SK-N-SH treated with all-trans-retinoic acid at 6 μM for 48 hours (cell line): ENCODE results near the gene SH3PXD2A.

Experiments used
- BACH2 ChIP-seq: fragments of 250-450 bp; sonication (Bioruptor Pico); IDR thresholded peaks from 2 replicates; pipeline ENCODE4 v1.9.0; 2021; ENCODE audit warnings: mild to moderate bottlenecking, borderline replicate concordance
- ESRRG ChIP-seq: fragments of 250-450 bp; sonication (Bioruptor Pico); IDR thresholded peaks from 2 replicates; pipeline ENCODE4 v1.6.1; 2021; ENCODE audit warnings: mild to moderate bottlenecking
- GLIS3 ChIP-seq: fragments of 250-450 bp; sonication (Bioruptor Pico); IDR thresholded peaks from 2 replicates; pipeline ENCODE4 v1.5.0; 2020; ENCODE audit warnings: mild to moderate bottlenecking, moderate library complexity
- POU6F1 ChIP-seq: fragments of 250-450 bp; sonication (Bioruptor Pico); IDR thresholded peaks from 2 replicates; pipeline ENCODE4 v1.8.0; 2021; ENCODE audit warnings: low read depth, mild to moderate bottlenecking, moderate library complexity, borderline replicate concordance
- ZFP3 ChIP-seq: fragments of 250-450 bp; sonication (Bioruptor Pico); IDR thresholded peaks from 2 replicates; pipeline ENCODE4 v1.5.0; 2020; ENCODE audit warnings: mild to moderate bottlenecking, moderate library complexity
- ZFP30 ChIP-seq: fragments of 450-650 bp; formaldehyde crosslinking; IDR thresholded peaks from 2 replicates; pipeline ENCODE4 v1.5.0; 2022; ENCODE audit warnings: mild to moderate bottlenecking, moderate library complexity
- ZNF565 ChIP-seq: fragments of 450-650 bp; formaldehyde crosslinking; conservative IDR thresholded peaks from 2 replicates; pipeline ENCODE4 v1.5.0; 2020; ENCODE audit warnings: low read depth, mild to moderate bottlenecking, moderate library complexity
- TF ChIP-seq, protein P1 (sequence below): fragments of 250-450 bp; sonication (Bioruptor Pico); IDR thresholded peaks from 2 replicates; pipeline ENCODE4 v1.8.0; 2020; ENCODE audit warnings: mild to moderate bottlenecking, moderate library complexity, borderline replicate concordance
- TF ChIP-seq, protein P2 (sequence below): fragments of 250-450 bp; sonication (Bioruptor Pico); IDR thresholded peaks from 2 replicates; pipeline ENCODE4 v1.5.1; 2021; ENCODE audit warnings: mild to moderate bottlenecking, moderate library complexity

GRCh38 chr10:103663236-103663635, 192.1 kb downstream of the SH3PXD2A start:
- TF ChIP-seq BACH2 (CRISPR knock-in tag) (no peak), ZFP3 (no peak), ZFP30 (CRISPR knock-in tag) (no peak), POU6F1 (CRISPR knock-in tag) (no peak), GLIS3 (CRISPR knock-in tag) (no peak), ZNF565 (CRISPR knock-in tag) (no peak), ESRRG (no peak)
- TF ChIP-seq, protein P1, sequence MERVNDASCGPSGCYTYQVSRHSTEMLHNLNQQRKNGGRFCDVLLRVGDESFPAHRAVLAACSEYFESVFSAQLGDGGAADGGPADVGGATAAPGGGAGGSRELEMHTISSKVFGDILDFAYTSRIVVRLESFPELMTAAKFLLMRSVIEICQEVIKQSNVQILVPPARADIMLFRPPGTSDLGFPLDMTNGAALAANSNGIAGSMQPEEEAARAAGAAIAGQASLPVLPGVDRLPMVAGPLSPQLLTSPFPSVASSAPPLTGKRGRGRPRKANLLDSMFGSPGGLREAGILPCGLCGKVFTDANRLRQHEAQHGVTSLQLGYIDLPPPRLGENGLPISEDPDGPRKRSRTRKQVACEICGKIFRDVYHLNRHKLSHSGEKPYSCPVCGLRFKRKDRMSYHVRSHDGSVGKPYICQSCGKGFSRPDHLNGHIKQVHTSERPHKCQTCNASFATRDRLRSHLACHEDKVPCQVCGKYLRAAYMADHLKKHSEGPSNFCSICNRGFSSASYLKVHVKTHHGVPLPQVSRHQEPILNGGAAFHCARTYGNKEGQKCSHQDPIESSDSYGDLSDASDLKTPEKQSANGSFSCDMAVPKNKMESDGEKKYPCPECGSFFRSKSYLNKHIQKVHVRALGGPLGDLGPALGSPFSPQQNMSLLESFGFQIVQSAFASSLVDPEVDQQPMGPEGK: no peak
- TF ChIP-seq, protein P2, sequence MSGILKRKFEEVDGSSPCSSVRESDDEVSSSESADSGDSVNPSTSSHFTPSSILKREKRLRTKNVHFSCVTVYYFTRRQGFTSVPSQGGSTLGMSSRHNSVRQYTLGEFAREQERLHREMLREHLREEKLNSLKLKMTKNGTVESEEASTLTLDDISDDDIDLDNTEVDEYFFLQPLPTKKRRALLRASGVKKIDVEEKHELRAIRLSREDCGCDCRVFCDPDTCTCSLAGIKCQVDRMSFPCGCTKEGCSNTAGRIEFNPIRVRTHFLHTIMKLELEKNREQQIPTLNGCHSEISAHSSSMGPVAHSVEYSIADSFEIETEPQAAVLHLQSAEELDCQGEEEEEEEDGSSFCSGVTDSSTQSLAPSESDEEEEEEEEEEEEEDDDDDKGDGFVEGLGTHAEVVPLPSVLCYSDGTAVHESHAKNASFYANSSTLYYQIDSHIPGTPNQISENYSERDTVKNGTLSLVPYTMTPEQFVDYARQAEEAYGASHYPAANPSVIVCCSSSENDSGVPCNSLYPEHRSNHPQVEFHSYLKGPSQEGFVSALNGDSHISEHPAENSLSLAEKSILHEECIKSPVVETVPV: no peak
